HepG2 (cell line): ENCODE measurements around the gene VWA7. TPM values are rescaled to one million over a fixed set of nuclear protein-coding genes. Genes with fewer than 3 reads are reported as not detected.

Experiments used
- ARID2 ChIP-seq: sonication (generic); formaldehyde crosslinking; IDR thresholded peaks from 2 replicates; pipeline ENCODE4 v1.8.1; 2022; ENCODE audit warnings: mild to moderate bottlenecking, missing genetic modification reagents, borderline replicate concordance
- ATM ChIP-seq: fragments of 450-650 bp; IDR thresholded peaks from 2 replicates; pipeline ENCODE4 v1.7.1; 2017; ENCODE audit warnings: mild to moderate bottlenecking, borderline replicate concordance
- MEIS1 ChIP-seq: sonication (generic); formaldehyde crosslinking; IDR thresholded peaks from 2 replicates; pipeline ENCODE4 v1.9.0; 2021; ENCODE audit warnings: mild to moderate bottlenecking, missing genetic modification reagents, moderate library complexity, borderline replicate concordance
- MZF1 ChIP-seq: sonication (generic); formaldehyde crosslinking; IDR thresholded peaks from 2 replicates; pipeline ENCODE4 v1.8.1; 2023; ENCODE audit warnings: mild to moderate bottlenecking, missing genetic modification reagents, borderline replicate concordance
- NCOA2 ChIP-seq: sonication (generic); formaldehyde crosslinking; IDR thresholded peaks from 2 replicates; pipeline ENCODE4 v1.8.0; 2022; ENCODE audit warnings: inconsistent platforms
- NCOR1 ChIP-seq: fragments of 200-600 bp; sonication (generic); IDR thresholded peaks from 2 replicates; pipeline ENCODE4 v1.7.0; 2017; ENCODE audit warnings: antibody characterized with exemption, low read length, borderline replicate concordance
- PCBP1 ChIP-seq: fragments of 200-400 bp; formaldehyde crosslinking; IDR thresholded peaks from 2 replicates; pipeline ENCODE4 v1.6.1; 2017; ENCODE audit warnings: mild to moderate bottlenecking, low read depth, low read length, borderline replicate concordance
- SIX1 ChIP-seq: sonication (generic); formaldehyde crosslinking; IDR thresholded peaks from 2 replicates; pipeline ENCODE4 v1.4.0; 2020; ENCODE audit warnings: missing genetic modification reagents, borderline replicate concordance
- SMAD9 ChIP-seq: sonication (generic); formaldehyde crosslinking; IDR thresholded peaks from 2 replicates; pipeline ENCODE4 v1.5.1; 2020; ENCODE audit warnings: mild to moderate bottlenecking, missing genetic modification reagents
- SRSF9 ChIP-seq: fragments of 200-400 bp; formaldehyde crosslinking; IDR thresholded peaks from 2 replicates; pipeline ENCODE4 v1.6.1; 2018; ENCODE audit warnings: borderline replicate concordance, mild to moderate bottlenecking, low read depth, low read length; ENCODE audit not compliant: insufficient read depth, poor library complexity, severe bottlenecking
- ZNF496 ChIP-seq: sonication (generic); formaldehyde crosslinking; IDR thresholded peaks from 2 replicates; pipeline ENCODE4 v1.8.1; 2023; ENCODE audit warnings: mild to moderate bottlenecking, moderate library complexity, missing genetic modification reagents; ENCODE audit not compliant: insufficient replicate concordance
- ZNF614 ChIP-seq: IDR thresholded peaks from 2 replicates; pipeline ENCODE4 v1.6.1; 2018; ENCODE audit warnings: missing biosample characterization, missing genetic modification reagents, inconsistent platforms, borderline replicate concordance
- ZNF773 ChIP-seq: sonication (generic); formaldehyde crosslinking; IDR thresholded peaks from 2 replicates; pipeline ENCODE4 v1.4.0; 2020; ENCODE audit warnings: missing genetic modification reagents, borderline replicate concordance
- ZSCAN9 ChIP-seq: IDR thresholded peaks from 2 replicates; pipeline ENCODE4 v1.6.1; 2016; ENCODE audit warnings: borderline replicate concordance
- polyA plus RNA-seq, 8 experiments: library from polyadenylated mRNA; depleted of rRNA in 3 of 8; stranded (reverse) in 7 of 8; unstranded in 1 of 8; fragments of >200 nt; fragmentation: Illumina TruSeq in 4 of 8; extraction: Trizol in 4 of 8; gene quantifications; 2 replicates each; pipeline versions ENCODE4 v1.2.1 to v1.2.3, GENCODE V29; 2011 to 2016; ENCODE audit warnings: low read depth in 4 of 8, missing spikeins in 1 of 8, mixed read lengths in 1 of 8; ENCODE audit not compliant: insufficient read depth in 1 of 8
- total RNA-seq, 5 experiments: library from RNA; depleted of rRNA; stranded (reverse); fragments of >200 nt; fragmentation: Illumina TruSeq; extraction: Trizol; gene quantifications; 2 replicates each; pipeline ENCODE4 v1.2.3, GENCODE V29; 2016; ENCODE audit warnings: low read depth in 1 of 5
- TF ChIP-seq, protein P1 (sequence below): sonication (generic); formaldehyde crosslinking; IDR thresholded peaks from 2 replicates; pipeline ENCODE4 v1.4.0; 2020; ENCODE audit warnings: missing genetic modification reagents, low read depth, mild to moderate bottlenecking, borderline replicate concordance
- TF ChIP-seq, protein P2 (sequence below): sonication (generic); formaldehyde crosslinking; IDR thresholded peaks from 2 replicates; pipeline ENCODE4 v1.8.1; 2023; ENCODE audit warnings: mild to moderate bottlenecking, missing genetic modification reagents
- TF ChIP-seq, protein P3 (sequence below): sonication (generic); formaldehyde crosslinking; IDR thresholded peaks from 2 replicates; pipeline ENCODE4 v1.4.0; 2020; ENCODE audit warnings: mild to moderate bottlenecking, low read depth, missing genetic modification reagents
- TF ChIP-seq, protein P4 (sequence below): sonication (generic); formaldehyde crosslinking; IDR thresholded peaks from 2 replicates; pipeline ENCODE4 v1.5.0; 2020; ENCODE audit warnings: mild to moderate bottlenecking, missing genetic modification reagents, moderate library complexity
- TF ChIP-seq, protein P5 (sequence below), 2 experiments: sonication (generic) in 1 of 2; formaldehyde crosslinking in 1 of 2; IDR thresholded peaks; 2 replicates each; pipeline versions ENCODE4 v1.4.0 to v1.6.1; 2018 to 2020; ENCODE audit warnings: missing genetic modification reagents in 2 of 2, borderline replicate concordance in 1 of 2, low read depth in 1 of 2, mild to moderate bottlenecking in 1 of 2, missing biosample characterization in 1 of 2

The VWA7 gene
- total and polyA plus RNA-seq, 2 of the 13 experiments (the other 11 are each of a cell fraction or from before 2014, with no cell fraction given), result 0.86 to 3.3 TPM

DNA sequence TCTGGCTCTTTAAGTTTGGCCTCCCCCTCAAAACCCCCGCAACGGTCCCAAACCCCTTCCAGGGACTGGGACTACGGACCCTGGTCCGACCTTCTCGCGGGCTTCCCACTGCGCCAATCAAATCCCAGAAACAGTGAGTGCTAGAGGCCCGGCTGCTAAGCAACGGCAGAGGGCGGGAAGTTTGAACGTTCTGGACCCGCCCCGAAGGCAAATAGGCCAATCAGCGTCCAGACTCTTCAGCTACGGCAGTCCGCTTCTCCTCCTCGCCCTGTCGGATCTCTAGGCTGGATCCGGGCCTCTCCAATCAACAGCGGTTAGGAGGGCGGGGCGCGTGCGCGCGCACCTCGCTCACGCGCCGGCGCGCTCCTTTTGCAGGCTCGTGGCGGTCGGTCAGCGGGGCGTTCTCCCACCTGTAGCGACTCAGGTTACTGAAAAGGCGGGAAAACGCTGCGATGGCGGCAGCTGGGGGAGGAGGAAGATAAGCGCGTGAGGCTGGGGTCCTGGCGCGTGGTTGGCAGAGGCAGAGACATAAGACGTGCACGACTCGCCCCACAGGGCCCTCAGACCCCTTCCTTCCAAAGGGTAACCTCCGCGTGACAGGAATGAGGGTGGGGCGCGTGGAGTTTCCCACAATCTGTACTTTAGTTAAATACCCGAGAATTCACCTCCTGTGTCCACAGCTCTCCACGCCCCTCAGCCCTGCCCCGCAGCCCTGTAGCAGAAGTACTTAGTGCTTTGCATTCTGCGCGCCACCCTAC lies 37.3 kb downstream of the VWA7 start, which contains the start of gene MSH5 (continued):
- peak; percentile 95 for TF ChIP-seq MEIS1 (CRISPR knock-in tag)
- no peak; the same call in none of the 2 replicates for TF ChIP-seq NCOA2 (CRISPR knock-in tag)
- no peak for TF ChIP-seq SRSF9
- TF ChIP-seq, protein P1, sequence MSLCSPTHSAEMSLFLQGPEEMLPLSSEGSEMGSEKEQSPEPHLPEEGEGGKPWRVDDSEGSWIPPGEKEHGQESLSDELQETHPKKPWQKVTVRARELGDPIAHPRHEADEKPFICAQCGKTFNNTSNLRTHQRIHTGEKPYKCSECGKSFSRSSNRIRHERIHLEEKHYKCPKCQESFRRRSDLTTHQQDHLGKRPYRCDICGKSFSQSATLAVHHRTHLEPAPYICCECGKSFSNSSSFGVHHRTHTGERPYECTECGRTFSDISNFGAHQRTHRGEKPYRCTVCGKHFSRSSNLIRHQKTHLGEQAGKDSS (CRISPR knock-in tag), result peak; percentile 96
- TF ChIP-seq, protein P2, sequence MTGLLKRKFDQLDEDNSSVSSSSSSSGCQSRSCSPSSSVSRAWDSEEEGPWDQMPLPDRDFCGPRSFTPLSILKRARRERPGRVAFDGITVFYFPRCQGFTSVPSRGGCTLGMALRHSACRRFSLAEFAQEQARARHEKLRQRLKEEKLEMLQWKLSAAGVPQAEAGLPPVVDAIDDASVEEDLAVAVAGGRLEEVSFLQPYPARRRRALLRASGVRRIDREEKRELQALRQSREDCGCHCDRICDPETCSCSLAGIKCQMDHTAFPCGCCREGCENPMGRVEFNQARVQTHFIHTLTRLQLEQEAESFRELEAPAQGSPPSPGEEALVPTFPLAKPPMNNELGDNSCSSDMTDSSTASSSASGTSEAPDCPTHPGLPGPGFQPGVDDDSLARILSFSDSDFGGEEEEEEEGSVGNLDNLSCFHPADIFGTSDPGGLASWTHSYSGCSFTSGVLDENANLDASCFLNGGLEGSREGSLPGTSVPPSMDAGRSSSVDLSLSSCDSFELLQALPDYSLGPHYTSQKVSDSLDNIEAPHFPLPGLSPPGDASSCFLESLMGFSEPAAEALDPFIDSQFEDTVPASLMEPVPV (CRISPR knock-in tag), result peak; percentile 100
- TF ChIP-seq, protein P3, sequence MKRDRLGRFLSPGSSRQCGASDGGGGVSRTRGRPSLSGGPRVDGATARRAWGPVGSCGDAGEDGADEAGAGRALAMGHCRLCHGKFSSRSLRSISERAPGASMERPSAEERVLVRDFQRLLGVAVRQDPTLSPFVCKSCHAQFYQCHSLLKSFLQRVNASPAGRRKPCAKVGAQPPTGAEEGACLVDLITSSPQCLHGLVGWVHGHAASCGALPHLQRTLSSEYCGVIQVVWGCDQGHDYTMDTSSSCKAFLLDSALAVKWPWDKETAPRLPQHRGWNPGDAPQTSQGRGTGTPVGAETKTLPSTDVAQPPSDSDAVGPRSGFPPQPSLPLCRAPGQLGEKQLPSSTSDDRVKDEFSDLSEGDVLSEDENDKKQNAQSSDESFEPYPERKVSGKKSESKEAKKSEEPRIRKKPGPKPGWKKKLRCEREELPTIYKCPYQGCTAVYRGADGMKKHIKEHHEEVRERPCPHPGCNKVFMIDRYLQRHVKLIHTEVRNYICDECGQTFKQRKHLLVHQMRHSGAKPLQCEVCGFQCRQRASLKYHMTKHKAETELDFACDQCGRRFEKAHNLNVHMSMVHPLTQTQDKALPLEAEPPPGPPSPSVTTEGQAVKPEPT (CRISPR knock-in tag), result peak; percentile 99
- peak; percentile 81 for TF ChIP-seq ZSCAN9 (CRISPR knock-in tag)
- TF ChIP-seq ZNF773 (CRISPR knock-in tag), result peak; percentile 97
- TF ChIP-seq MZF1 (CRISPR knock-in tag), result peak; percentile 46; the same call in 1 of the 2 replicates
- TF ChIP-seq ATM, result no peak
- TF ChIP-seq, protein P4, sequence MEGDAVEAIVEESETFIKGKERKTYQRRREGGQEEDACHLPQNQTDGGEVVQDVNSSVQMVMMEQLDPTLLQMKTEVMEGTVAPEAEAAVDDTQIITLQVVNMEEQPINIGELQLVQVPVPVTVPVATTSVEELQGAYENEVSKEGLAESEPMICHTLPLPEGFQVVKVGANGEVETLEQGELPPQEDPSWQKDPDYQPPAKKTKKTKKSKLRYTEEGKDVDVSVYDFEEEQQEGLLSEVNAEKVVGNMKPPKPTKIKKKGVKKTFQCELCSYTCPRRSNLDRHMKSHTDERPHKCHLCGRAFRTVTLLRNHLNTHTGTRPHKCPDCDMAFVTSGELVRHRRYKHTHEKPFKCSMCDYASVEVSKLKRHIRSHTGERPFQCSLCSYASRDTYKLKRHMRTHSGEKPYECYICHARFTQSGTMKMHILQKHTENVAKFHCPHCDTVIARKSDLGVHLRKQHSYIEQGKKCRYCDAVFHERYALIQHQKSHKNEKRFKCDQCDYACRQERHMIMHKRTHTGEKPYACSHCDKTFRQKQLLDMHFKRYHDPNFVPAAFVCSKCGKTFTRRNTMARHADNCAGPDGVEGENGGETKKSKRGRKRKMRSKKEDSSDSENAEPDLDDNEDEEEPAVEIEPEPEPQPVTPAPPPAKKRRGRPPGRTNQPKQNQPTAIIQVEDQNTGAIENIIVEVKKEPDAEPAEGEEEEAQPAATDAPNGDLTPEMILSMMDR (CRISPR knock-in tag), result no peak
- TF ChIP-seq ZNF614, result peak; percentile 53; the same call in 1 of the 2 replicates
- 0 out of 2 replicates have a peak, but pooled peaks have one; percentile 79 for TF ChIP-seq PCBP1
- TF ChIP-seq SMAD9 (CRISPR knock-in tag), result peak; percentile 93; the same call in 1 of the 2 replicates
- peak; percentile 97 for TF ChIP-seq SIX1
- TF ChIP-seq, protein P5, sequence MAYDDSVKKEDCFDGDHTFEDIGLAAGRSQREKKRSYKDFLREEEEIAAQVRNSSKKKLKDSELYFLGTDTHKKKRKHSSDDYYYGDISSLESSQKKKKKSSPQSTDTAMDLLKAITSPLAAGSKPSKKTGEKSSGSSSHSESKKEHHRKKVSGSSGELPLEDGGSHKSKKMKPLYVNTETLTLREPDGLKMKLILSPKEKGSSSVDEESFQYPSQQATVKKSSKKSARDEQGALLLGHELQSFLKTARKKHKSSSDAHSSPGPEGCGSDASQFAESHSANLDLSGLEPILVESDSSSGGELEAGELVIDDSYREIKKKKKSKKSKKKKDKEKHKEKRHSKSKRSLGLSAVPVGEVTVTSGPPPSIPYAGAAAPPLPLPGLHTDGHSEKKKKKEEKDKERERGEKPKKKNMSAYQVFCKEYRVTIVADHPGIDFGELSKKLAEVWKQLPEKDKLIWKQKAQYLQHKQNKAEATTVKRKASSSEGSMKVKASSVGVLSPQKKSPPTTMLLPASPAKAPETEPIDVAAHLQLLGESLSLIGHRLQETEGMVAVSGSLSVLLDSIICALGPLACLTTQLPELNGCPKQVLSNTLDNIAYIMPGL (CRISPR knock-in tag; IDR thresholded peaks at IDR 0.05; ENCODE audit: borderline replicate concordance in 1 of 2, low read depth in 1 of 2), result peak; percentile 42 to 74; a peak in 2 of 4 replicates
- TF ChIP-seq NCOR1, result peak; percentile 98
- TF ChIP-seq ARID2 (CRISPR knock-in tag), result peak; percentile 99
- peak; percentile 60 for TF ChIP-seq ZNF496
